NCI-H526 treated with DMSO at 0.1 percent for 48 hours (cell line): ENCODE data around the gene CEBPE.

Experiments used
- DNase-seq: peaks from one replicate; lab custom pipeline; 2025; lab: John Stamatoyannopoulos, UW

Gene CEBPE

DNA sequence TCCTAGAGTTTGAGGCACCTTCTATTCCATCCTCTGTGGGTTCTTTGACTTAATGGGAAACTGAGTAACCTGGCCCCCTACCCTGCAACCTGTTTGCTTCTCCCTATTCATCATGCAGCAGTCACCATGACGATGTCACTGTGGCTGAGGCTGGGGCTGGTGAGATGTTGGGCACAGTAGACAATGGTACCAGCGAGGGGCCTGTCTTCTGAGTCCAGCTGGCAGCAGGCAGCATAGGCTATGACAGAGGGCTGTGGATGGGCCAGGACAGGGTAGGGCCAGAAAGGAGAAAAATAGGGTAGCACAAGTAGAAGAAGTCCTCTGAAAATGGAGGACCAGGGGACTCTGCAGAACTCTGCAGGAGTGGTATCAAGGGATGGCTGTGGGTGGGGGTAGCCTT lies 16.3 kb downstream of the CEBPE start:
- no peak for DNase-seq

GRCh38 chr14:23101986-23102625 lies 16.9 kb downstream of the CEBPE start:
- no peak for DNase-seq

- no peak for DNase-seq
These were observed 17.7 kb downstream of the CEBPE start for GRCh38 chr14:23101213-23101970.

DNA sequence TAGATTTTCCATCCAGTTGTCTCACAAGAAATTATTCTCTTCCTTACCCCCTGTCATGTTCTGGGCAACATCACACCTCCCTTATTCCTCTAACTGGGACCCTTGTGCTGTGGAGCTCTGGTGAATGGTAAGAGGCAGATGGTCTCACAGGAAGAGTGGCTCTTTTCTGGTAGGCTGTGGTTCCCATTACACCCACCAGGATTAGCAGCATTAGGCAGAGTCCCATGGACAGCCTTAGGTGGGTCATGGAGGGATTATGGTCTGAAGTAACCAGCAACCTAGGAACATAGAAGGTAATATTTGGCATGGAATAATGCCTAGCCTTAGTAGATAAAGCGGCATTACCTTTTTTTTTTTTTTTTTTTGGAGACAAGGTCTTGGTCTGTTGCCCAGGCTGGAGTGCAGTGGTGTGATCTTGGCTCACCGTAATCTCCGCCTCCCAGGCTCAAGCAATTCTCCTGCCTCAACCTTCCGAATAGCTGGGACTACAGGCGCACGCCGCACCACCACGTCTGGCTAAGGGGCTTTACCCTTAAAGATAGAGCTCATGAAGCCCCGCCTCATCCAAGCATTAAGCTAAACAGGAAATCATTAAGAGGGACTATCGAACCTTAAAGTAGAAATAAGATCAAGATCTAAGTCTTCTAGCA lies 19.7 kb downstream of the CEBPE start:
- no peak for DNase-seq

DNA sequence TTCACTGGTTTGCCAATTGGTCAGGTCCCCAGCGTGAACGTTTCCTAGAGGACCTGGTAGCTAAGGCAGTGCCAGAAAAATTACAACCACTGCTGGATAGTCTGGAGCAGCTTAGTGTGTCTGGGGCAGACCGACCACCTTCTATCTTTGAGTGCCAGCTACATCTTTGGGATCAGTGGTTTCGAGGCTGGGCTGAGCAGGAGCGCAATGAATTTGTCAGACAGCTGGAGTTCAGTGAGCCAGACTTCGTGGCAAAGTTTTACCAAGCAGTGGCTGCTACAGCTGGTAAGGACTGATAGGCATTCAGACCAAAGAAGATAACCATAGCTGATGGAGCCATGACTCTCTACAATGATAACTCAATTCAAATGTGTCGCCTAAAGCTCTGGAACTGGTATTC lies 21.3 kb downstream of the CEBPE start:
- no peak for DNase-seq

- no peak for DNase-seq
These were observed 23.6 kb downstream of the CEBPE start, which contains the start of gene C14orf119 for GRCh38 chr14:23095196-23096108. TSS of gene C14orf119 (plus strand) at chr14:23095505. CDS start at chr14:23097659, 2,154 bp downstream.

- DNase-seq: no peak
These were observed 24.3 kb downstream of the CEBPE start, which contains the start of gene ACIN1 for GRCh38 chr14:23094666-23095195. TSS of gene ACIN1 (minus strand) at chr14:23095136. CDS start at chr14:23095112, 24 bp downstream.

GRCh38 chr14:23093991-23094665 lies 24.9 kb downstream of the CEBPE start:
- DNase-seq: no peak

DNA sequence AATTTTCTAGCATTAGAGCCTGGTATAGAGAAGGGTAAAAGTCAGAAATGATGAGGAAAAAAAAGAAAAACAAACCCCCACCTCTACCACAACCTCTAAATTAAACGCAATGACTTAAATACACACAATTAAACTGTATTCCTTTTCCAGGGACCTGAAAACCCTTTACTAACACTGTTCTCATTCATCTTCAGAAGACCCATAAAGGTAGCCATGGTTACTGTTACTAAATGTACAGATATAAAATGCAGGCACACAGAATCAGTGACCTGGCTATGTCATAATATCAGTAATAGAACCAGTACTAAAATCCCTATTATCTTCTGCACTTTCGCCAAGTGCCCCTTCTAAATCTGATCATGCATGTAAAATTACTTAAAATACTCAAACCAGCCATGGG lies 25.5 kb downstream of the CEBPE start:
- DNase-seq: no peak

- DNase-seq: no peak
These were observed 26.0 kb downstream of the CEBPE start for GRCh38 chr14:23093104-23093503.

DNA sequence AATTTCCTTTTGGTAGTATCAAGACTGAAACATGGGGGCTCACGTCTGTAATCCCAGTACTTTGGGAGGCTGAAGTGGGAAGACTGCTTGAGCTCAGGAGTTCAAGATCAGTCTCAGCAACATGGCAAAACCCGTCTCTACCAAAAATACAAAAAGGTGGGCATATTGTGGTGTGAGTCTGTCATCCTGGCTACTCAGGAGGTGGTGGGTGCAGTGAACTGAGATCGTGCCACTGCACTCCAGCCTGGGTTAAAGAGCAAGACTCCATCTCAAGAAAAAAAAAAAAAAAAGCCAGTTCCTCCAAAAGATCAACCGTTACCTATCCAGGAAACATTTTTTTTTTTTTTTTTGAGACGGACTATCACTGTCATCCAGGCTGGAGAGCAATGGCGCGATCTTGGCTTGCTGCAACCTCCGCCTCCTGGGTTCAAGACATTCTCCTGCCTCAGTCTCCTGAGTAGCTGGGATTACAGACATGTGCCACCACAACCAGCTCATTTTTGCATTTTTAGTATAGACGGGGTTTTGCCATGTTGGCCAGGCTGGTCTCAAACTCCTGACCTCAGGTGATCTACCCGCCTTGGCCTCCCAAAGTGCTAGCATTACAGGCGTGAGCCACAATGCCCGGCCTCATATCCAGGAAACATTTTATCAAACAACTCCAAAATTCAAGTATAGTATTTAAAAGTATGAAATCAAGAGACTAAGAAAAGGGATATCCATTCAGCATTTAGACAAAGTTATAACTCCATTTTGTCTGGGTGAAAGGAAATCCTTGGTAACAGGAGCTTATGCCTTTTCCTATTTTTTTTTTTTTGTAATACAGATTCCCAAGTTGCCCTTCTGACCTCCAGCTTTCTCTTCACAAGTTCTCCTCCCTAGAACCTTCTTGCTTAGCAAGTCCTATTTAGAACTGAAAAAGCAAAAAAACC lies 27.5 kb downstream of the CEBPE start:
- DNase-seq: no peak

- no peak for DNase-seq
These were observed 28.8 kb downstream of the CEBPE start for GRCh38 chr14:23090254-23090636.

DNA sequence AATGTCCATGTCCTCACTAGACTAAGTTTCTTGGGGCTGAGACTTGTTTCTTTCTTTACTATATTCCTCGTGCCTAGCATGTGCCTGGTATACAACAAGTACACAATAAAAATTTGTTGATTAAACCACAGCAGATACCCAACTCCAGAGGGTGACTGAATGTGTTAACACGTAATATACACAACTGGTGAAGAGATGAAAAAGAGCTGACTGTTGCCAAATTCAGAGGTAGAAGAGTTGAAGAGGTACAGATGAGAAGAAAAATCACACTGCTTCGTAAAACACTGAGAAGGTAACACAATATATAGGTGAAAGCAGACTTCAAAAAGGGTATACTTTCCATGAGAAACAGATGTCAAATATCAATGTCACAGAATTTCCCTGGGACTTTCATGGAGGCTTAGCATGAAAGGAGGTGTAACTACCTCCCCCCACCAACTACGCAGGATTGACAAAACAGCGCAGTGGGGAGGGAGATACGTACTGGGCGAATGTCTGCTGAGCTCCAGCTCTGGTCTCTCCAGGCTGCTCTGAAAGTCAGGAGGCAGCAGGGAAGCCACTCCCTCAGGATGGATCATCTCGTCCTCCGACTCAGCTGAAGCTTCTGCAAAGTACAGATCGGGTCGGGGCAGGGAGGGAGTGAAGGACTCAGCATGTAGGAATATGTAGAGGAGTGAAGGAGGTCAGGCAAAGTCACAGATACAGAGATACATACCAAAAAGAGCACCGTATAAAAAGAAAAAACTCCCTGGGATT lies 29.4 kb downstream of the CEBPE start:
- DNase-seq: no peak

DNA sequence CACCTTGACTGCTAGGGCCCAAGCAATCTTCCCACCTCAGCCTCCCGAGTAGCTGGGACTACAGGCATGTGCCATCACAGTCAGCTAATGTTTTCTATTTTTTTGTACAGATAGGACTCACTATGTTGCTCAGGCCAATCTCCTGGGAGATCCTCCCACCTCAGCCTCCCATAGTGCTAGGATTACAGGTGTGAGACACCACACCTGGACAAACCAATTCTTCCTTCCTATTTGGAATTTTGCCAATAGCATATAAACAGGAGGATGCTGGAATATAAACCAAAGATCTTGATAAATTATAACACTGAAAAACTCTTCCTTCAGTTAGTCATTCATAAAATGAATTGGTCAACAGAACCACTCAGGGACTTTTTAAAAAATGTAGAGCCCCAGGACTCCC lies 32.5 kb downstream of the CEBPE start:
- no peak for DNase-seq

GRCh38 chr14:23085458-23085857 lies 33.6 kb downstream of the CEBPE start:
- no peak for DNase-seq

DNA sequence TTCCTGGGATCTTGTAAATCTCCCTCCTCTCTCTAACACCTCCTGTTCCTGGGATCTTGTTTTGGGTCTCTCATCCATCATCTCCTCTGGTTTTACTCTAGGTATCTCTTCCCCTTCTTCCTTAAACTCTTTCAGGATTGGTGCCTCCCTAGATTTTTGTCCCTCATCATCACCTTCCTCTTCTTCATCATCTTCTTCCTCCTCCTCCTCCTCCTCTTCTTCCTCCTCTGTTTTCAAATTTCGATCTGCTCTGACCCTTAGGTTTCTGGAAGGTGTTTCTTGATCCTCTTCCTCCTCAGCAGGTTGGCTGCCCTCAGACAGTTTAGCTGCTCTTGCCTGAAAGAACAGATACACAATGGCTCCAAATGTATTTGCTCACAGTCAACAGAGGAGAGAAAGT lies 38.6 kb downstream of the CEBPE start:
- DNase-seq: no peak

GRCh38 chr14:23079716-23080115 lies 39.3 kb downstream of the CEBPE start:
- DNase-seq: no peak

DNA sequence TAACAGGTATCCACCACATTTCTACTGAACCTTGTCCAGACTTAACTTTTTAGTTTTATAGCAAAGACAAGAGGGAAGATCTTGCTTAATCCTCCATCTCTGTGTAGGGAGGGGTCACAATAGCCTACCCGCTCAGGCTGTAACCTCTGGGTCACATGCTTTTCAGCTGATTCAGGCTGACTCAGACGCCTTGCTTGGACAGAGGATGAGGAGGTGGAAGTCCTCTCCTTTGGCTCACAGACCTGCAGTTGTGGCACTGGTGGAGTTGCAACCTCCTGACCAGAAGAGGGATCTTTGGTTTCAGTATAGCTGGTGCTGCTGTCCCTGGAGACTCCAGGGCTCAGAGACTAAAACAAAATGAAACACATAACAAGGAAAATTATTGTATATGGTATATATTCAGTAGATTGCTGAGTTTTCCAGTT lies 40.4 kb downstream of the CEBPE start:
- no peak for DNase-seq

DNA sequence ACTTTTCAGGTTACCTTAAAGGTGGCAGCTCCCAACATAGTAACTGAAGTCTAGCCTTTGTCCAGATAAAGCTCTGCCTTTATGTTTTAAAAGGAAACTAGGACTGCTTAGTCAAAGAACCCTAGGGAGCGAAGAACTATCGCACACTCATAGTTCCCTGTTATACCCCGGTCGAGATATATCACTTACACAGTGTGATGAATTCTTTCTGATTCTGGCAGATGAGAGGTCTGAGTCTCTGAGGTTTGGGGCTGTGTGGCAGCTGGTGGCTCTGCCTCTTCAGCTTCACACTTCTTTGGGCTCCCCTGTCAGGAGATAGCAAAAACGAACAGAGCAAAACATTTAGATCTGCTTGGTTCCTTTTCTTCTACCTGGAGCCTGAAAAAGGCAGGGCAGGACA lies 41.1 kb downstream of the CEBPE start:
- DNase-seq: no peak
